ENCODE measurements around the gene FAM200B.

Gene FAM200B

DNA sequence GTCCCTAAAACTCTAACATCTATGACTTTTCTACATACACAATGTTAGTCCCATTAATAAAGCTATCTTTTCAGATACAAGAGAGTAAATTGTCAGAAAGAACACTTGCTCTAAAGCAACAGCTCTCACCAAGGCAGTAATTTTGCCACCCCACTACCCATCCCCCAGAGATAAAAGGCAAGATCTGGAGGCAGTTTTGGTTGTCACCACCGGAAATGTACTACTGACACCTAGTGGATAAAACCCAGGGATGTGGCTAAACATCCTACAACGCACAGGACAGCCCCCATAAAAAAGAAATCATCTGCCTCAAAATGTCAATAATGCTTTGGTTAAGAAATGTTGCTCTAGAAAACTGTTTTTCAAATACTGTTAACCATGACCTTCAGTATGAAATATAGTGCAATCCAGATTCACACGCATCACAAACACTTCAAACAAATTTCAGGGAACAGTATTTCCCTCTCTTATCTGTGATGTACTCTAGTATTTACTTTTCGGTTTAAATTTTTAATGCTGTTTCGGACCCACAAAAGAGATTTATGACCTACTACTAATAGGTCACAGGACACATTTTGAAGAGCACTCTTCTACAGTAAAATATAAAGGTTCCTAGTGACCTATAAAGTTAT, 31.6 kb upstream of the FAM200B start:
- TF ChIP-seq, protein P1, sequence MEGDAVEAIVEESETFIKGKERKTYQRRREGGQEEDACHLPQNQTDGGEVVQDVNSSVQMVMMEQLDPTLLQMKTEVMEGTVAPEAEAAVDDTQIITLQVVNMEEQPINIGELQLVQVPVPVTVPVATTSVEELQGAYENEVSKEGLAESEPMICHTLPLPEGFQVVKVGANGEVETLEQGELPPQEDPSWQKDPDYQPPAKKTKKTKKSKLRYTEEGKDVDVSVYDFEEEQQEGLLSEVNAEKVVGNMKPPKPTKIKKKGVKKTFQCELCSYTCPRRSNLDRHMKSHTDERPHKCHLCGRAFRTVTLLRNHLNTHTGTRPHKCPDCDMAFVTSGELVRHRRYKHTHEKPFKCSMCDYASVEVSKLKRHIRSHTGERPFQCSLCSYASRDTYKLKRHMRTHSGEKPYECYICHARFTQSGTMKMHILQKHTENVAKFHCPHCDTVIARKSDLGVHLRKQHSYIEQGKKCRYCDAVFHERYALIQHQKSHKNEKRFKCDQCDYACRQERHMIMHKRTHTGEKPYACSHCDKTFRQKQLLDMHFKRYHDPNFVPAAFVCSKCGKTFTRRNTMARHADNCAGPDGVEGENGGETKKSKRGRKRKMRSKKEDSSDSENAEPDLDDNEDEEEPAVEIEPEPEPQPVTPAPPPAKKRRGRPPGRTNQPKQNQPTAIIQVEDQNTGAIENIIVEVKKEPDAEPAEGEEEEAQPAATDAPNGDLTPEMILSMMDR (IDR thresholded peaks at IDR 0.05): peak; percentile 40
- Histone ChIP-seq H2AFZ (no peak overlapping the region), H3K36me3 (ENCODE audit: control insufficient read depth, insufficient read depth, low read length) (no peaks in the 10 kb centered on the region), H3K27me3 (ENCODE audit: control insufficient read depth, insufficient read depth, low read length) (no peaks in the 10 kb centered on the region), H3K79me2 (peaks cover 23% of the 10 kb centered on the region), H3K9ac (no peak overlapping the region), H3K4me3 (ENCODE audit: low read depth, low read length) (no peak overlapping the region), H3K9me3 (ENCODE audit: control insufficient read depth, low read length) (no peaks in the 10 kb centered on the region), H3K27ac (no peak overlapping the region), H3K4me1 (peaks cover 2% of the 10 kb centered on the region), H3K4me2 (ENCODE audit: low read length) (no peak overlapping the region)

DNA sequence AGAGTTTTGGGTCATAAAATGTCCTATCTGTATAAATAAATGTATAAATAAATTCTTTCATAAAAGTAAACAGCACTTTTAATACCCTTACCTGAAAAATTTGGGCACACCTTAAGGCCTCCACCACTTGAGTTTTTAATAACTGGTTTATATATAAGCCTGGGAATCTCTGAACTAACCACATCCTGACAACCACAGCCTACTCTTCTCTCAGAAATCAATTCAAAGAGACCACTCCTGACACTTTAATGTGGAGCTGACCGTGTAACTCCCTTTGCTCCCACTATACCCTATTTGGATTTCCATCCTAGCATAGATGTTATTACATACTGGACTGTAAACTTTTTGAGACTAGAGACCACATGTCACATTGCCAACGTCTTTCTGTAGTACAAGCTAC, 30.0 kb upstream of the FAM200B start:
- Histone ChIP-seq H3K4me3 (ENCODE audit: low read depth, low read length) (peak overlapping the region; percentile 26), H3K36me3 (ENCODE audit: control insufficient read depth, insufficient read depth, low read length) (no peaks in the 10 kb centered on the region), H3K27me3 (ENCODE audit: control insufficient read depth, insufficient read depth, low read length) (no peaks in the 10 kb centered on the region), H3K9me3 (ENCODE audit: control insufficient read depth, low read length) (no peaks in the 10 kb centered on the region), H3K9ac (no peak overlapping the region), H3K4me2 (ENCODE audit: low read length) (peak overlapping the region; percentile 14), H3K79me2 (peaks cover 19% of the 10 kb centered on the region), H2AFZ (no peak overlapping the region), H3K27ac (peak overlapping the region; percentile 44), H3K4me1 (peaks cover 2% of the 10 kb centered on the region)
- TF ChIP-seq, protein P1 (IDR thresholded peaks at IDR 0.05): no peak

DNA sequence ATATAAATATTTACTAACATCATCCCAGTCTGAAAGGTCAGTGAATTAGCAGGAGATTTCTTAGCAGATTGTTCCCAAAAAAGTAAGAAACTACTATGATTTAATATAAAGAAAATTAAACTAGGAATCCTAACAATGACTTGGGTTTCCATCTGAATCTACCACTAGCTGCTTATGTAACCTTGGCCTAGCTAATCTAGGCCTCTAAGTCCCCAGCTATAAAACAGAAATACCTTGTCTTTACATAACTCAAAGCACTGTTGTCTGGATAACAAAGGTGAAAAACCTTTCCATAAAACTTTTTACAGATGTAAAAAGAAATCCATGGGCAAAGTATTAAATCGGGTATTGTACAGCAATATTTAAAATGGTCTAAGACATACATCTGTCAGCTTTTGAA, 29.4 kb upstream of the FAM200B start:
- Histone ChIP-seq H3K4me1 (peaks cover 2% of the 10 kb centered on the region), H3K27ac (peak overlapping the region; percentile 44), H3K27me3 (ENCODE audit: control insufficient read depth, insufficient read depth, low read length) (no peaks in the 10 kb centered on the region), H3K79me2 (peaks cover 17% of the 10 kb centered on the region), H3K9me3 (ENCODE audit: control insufficient read depth, low read length) (no peaks in the 10 kb centered on the region), H3K36me3 (ENCODE audit: control insufficient read depth, insufficient read depth, low read length) (no peaks in the 10 kb centered on the region), H3K9ac (no peak overlapping the region), H3K4me2 (ENCODE audit: low read length) (peak overlapping the region; percentile 23), H3K4me3 (ENCODE audit: low read depth, low read length) (no peak overlapping the region), H2AFZ (no peak overlapping the region)
- TF ChIP-seq, protein P1 (IDR thresholded peaks at IDR 0.05): no peak

DNA sequence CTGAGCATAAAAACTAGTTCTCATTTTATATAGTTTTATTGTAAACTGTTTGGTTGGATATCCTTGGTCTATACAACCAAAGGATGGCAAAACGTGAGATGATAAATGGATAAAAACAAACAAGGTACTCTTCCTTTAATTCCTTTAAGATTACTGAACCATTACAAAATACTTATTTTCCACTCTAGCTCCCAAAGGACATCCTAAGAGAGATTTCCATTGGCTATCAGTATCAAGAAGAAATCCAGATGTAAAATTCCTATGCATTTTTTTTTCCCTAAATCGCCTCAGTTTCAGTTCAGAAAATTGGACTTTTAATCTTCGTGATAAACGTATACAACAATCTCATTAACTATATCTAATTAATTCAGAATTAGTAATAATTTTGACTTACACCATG, 28.8 kb upstream of the FAM200B start:
- Histone ChIP-seq H3K9ac (no peak overlapping the region), H2AFZ (no peak overlapping the region), H3K79me2 (peaks cover 17% of the 10 kb centered on the region), H3K27me3 (ENCODE audit: control insufficient read depth, insufficient read depth, low read length) (no peaks in the 10 kb centered on the region), H3K4me2 (ENCODE audit: low read length) (peak overlapping the region; percentile 94), H3K27ac (peak overlapping the region; percentile 85), H3K9me3 (ENCODE audit: control insufficient read depth, low read length) (no peaks in the 10 kb centered on the region), H3K36me3 (ENCODE audit: control insufficient read depth, insufficient read depth, low read length) (no peaks in the 10 kb centered on the region), H3K4me1 (peaks cover 2% of the 10 kb centered on the region), H3K4me3 (ENCODE audit: low read depth, low read length) (peak overlapping the region; percentile 83)
- TF ChIP-seq, protein P1 (IDR thresholded peaks at IDR 0.05): no peak

DNA sequence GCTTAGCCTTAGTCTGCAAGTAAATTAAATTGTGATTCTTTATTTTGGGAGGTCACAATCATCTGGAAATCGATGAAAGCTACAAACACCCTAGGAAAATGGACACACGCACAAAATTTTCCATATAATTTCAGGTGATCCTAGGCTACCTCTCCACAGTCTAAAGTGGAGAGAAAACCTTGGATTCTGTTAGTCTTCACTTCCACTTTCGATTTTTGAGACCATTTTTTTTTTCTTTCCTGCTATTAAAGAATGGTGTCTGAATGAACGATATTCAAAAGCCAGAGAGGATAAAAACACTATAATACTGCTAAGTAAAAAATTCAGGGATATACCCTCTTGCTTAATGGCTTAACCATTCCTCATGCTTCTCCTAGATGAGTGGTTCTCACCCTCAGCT, 28.2 kb upstream of the FAM200B start:
- Histone ChIP-seq H3K27ac (peak overlapping the region; percentile 85), H3K4me2 (ENCODE audit: low read length) (peak overlapping the region; percentile 94), H3K9me3 (ENCODE audit: control insufficient read depth, low read length) (no peaks in the 10 kb centered on the region), H3K27me3 (ENCODE audit: control insufficient read depth, insufficient read depth, low read length) (no peaks in the 10 kb centered on the region), H3K4me3 (ENCODE audit: low read depth, low read length) (peak overlapping the region; percentile 83), H3K79me2 (peaks cover 14% of the 10 kb centered on the region), H3K36me3 (ENCODE audit: control insufficient read depth, insufficient read depth, low read length) (no peaks in the 10 kb centered on the region), H3K4me1 (peaks cover 2% of the 10 kb centered on the region), H2AFZ (no peak overlapping the region), H3K9ac (no peak overlapping the region)
- TF ChIP-seq, protein P1 (IDR thresholded peaks at IDR 0.05): no peak

All from parathyroid adenoma (tissue), 2 donors.